ENCODE data around the gene FAM210A.

DNA sequence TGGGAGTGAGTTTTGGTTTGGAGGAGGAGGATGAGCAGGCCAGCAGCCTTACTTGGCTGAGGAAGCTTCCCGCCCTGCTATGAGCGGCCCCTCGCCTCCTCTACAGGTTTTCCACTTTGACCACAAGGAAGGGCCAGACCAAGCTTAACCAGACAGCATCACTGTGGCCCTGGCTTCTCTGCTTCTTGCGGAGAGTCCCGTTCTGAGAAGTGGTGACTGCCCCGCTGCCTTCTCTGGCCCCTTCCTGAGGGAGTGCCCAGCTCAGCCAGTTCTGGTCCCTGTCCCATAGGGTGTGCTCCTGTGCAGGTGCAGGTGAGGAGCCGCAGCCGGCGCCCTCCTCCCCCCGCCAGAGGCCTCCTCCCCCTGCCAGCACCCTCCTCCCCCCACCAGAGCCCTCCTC lies 101.0 kb downstream of the FAM210A start:
- TF ChIP-seq, protein P1, sequence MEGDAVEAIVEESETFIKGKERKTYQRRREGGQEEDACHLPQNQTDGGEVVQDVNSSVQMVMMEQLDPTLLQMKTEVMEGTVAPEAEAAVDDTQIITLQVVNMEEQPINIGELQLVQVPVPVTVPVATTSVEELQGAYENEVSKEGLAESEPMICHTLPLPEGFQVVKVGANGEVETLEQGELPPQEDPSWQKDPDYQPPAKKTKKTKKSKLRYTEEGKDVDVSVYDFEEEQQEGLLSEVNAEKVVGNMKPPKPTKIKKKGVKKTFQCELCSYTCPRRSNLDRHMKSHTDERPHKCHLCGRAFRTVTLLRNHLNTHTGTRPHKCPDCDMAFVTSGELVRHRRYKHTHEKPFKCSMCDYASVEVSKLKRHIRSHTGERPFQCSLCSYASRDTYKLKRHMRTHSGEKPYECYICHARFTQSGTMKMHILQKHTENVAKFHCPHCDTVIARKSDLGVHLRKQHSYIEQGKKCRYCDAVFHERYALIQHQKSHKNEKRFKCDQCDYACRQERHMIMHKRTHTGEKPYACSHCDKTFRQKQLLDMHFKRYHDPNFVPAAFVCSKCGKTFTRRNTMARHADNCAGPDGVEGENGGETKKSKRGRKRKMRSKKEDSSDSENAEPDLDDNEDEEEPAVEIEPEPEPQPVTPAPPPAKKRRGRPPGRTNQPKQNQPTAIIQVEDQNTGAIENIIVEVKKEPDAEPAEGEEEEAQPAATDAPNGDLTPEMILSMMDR (optimal IDR thresholded peaks at IDR 0.05 in 1 of 3, IDR thresholded peaks at IDR 0.05 in 1 of 3, conservative IDR thresholded peaks at IDR 0.05 in 1 of 3; ENCODE audit: extremely low read depth in 1 of 3, insufficient read depth in 2 of 3, low read length in 3 of 3), result no peak
- no peak for TF ChIP-seq EZH2 (IDR thresholded peaks at IDR 0.05; ENCODE audit: low read length)

All from keratinocyte (primary cell).